Measurements from ENCODE around the gene GPR39. TPM values are rescaled to one million over a fixed set of nuclear protein-coding genes. Genes with fewer than 3 reads are reported as not detected.

Gene GPR39
- total and polyA plus RNA-seq, 2 donors (not counting 1 experiment from before 2014, with no cell fraction given) = not detected

- ATAC-seq (ENCODE audit: low read depth) (no peak), DNase-seq (no peak)
- Histone ChIP-seq H3K79me2 (ENCODE audit: control insufficient read depth, insufficient read depth, low read length) (no peaks in the 10 kb centered on the region), H3K9me3 (ENCODE audit: control extremely low read depth in 1 of 3, control insufficient read depth in 2 of 3, insufficient read depth in 1 of 3, low read length in 2 of 3) (peaks cover 0 to 34% (median 23%) of the 10 kb centered on the region in 3 donors), H2AFZ (ENCODE audit: insufficient read depth, low read depth, low read length, poor library complexity, severe bottlenecking) (no peak overlapping the region), H4K20me1 (ENCODE audit: control insufficient read depth, insufficient read depth, low read length, poor library complexity, severe bottlenecking) (no peaks in the 10 kb centered on the region), H3K27me3 (replicated peaks in 1 of 4; ENCODE audit: control extremely low read depth in 1 of 4, control insufficient read depth in 3 of 4, insufficient read depth in 4 of 4, low read length in 3 of 4) (no peaks in the 10 kb centered on the region), H3K4me2 (replicated peaks; ENCODE audit: low read depth, low read length, poor library complexity, severe bottlenecking) (no peak overlapping the region), H3K4me3 (ENCODE audit: control extremely low read depth in 1 of 5, extremely low read depth in 1 of 5, insufficient read depth in 1 of 5, low read depth in 2 of 5, low read length in 4 of 5) (no peak overlapping the region), H3K9ac (ENCODE audit: low read length) (no peak overlapping the region), H3K4me1 (ENCODE audit: control insufficient read depth in 2 of 2, insufficient read depth in 2 of 2, low read length in 2 of 2) (no peaks in the 10 kb centered on the region), H3K27ac (ENCODE audit: low read length in 2 of 2) (no peak overlapping the region), H3K36me3 (replicated peaks in 1 of 2; ENCODE audit: control extremely low read depth in 1 of 2, control insufficient read depth in 1 of 2, extremely low read depth in 1 of 2, insufficient read depth in 2 of 2, low read length in 1 of 2) (no peaks in the 10 kb centered on the region)
- no peaks in the 10 kb centered on the region for H3K4me1 Mint-ChIP-seq
- no peak overlapping the region for H3K27ac Mint-ChIP-seq
- 100% methylated on average over 1 of the region's 2 CpGs for whole genome bisulfite sequencing (ENCODE audit: insufficient coverage)
- CTCF ChIA-PET = no interaction called here
- H3K4me3 Mint-ChIP-seq = no peak overlapping the region
- intact Hi-C loops (cut with micrococcal nuclease) = no loop called here
- H3K9me3 Mint-ChIP-seq (ENCODE audit: insufficient read depth) = peaks cover 1% of the 10 kb centered on the region
- POLR2A ChIA-PET = no interaction called here
- no peaks in the 10 kb centered on the region for H3K27me3 Mint-ChIP-seq
- TF ChIP-seq CTCF (IDR thresholded peaks at IDR 0.05) (no peak), EZH2 (IDR thresholded peaks at IDR 0.05; ENCODE audit: borderline replicate concordance, insufficient read depth, low read depth, low read length, poor library complexity, severe bottlenecking) (no peak)
Measured at GRCh38 chr2:132470746-132471145, 54.1 kb downstream of the GPR39 start.

DNA sequence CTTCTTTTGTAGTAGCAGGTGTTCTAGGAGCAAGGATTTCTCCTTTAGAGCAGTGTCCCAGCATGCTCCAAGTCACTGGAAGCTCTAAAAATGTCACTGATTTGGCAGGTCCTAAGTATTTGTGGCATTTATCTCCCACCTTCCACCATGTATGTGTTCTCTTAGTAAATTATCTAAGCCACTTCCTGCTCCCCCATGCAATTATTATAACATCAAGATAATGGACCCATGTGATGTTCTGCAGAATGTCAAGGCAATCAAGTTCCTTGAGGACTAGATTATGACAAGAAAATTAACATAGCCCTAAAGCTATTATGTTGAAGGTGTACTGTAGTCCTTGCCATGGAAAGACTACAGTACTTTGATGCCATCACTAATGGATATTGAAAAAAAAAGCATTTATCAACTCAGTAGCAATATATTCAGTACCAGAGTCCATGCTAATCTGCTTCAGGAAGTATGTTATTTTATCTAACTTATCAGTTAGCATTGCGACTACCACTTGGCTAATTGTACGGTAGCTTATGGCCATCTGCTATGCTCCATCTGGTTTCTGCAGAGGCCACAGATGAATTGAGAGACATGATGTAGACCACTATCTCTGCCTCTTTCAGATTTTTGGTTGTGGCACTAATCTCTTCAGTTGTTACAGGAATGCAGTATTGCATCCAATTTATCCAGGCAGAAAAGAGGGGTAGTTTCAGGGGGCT, 56.7 kb downstream of the GPR39 start:
- H3K27me3 ChIP-seq (replicated peaks in 1 of 4; ENCODE audit: control extremely low read depth in 1 of 4, control insufficient read depth in 3 of 4, insufficient read depth in 4 of 4, low read length in 3 of 4) = no peaks in the 10 kb centered on the region
- no peak overlapping the region for H2AFZ ChIP-seq (ENCODE audit: insufficient read depth, low read depth, low read length, poor library complexity, severe bottlenecking)
- no peaks in the 10 kb centered on the region for H4K20me1 ChIP-seq (ENCODE audit: control insufficient read depth, insufficient read depth, low read length, poor library complexity, severe bottlenecking)
- WGBS (ENCODE audit: insufficient coverage) = no CpG with 5 or more reads among the region's 2 CpGs
- peaks cover 0 to 28% (median 2%) of the 10 kb centered on the region in 3 donors for H3K9me3 ChIP-seq (ENCODE audit: control extremely low read depth in 1 of 3, control insufficient read depth in 2 of 3, insufficient read depth in 1 of 3, low read length in 2 of 3)
- Mint-ChIP-seq H3K4me3 (no peak overlapping the region), H3K9me3 (ENCODE audit: insufficient read depth) (peaks cover 6% of the 10 kb centered on the region), H3K27ac (no peak overlapping the region), H3K27me3 (no peaks in the 10 kb centered on the region), H3K4me1 (no peaks in the 10 kb centered on the region)
- H3K4me3 ChIP-seq (ENCODE audit: control extremely low read depth in 1 of 5, extremely low read depth in 1 of 5, insufficient read depth in 1 of 5, low read depth in 2 of 5, low read length in 4 of 5) = no peak overlapping the region
- no peak overlapping the region for H3K9ac ChIP-seq (ENCODE audit: low read length)
- CTCF ChIA-PET = no interaction called here
- H3K4me1 ChIP-seq (ENCODE audit: control insufficient read depth in 2 of 2, insufficient read depth in 2 of 2, low read length in 2 of 2) = no peaks in the 10 kb centered on the region
- H3K36me3 ChIP-seq (replicated peaks in 1 of 2; ENCODE audit: control extremely low read depth in 1 of 2, control insufficient read depth in 1 of 2, extremely low read depth in 1 of 2, insufficient read depth in 2 of 2, low read length in 1 of 2) = no peaks in the 10 kb centered on the region
- TF ChIP-seq EZH2 (IDR thresholded peaks at IDR 0.05; ENCODE audit: borderline replicate concordance, insufficient read depth, low read depth, low read length, poor library complexity, severe bottlenecking) (no peak), CTCF (IDR thresholded peaks at IDR 0.05) (no peak)
- no peak for ATAC-seq (ENCODE audit: low read depth)
- no peaks in the 10 kb centered on the region for H3K79me2 ChIP-seq (ENCODE audit: control insufficient read depth, insufficient read depth, low read length)
- no peak overlapping the region for H3K27ac ChIP-seq (ENCODE audit: low read length in 2 of 2)
- H3K4me2 ChIP-seq (replicated peaks; ENCODE audit: low read depth, low read length, poor library complexity, severe bottlenecking) = no peak overlapping the region
- POLR2A ChIA-PET = no interaction called here
- intact Hi-C loops (cut with micrococcal nuclease) = no loop called here
- DNase-seq = no peak

Measured in B cell (primary cell).